ENCODE measurements around the gene SCML2. TPM values are rescaled to one million over a fixed set of nuclear protein-coding genes. Genes with fewer than 3 reads are reported as not detected.

Gene SCML2
- total and polyA plus RNA-seq, 2 experiments from 2014 or later, result 20.3 to 21.5 TPM

- H3K4me1 ChIP-seq (ENCODE audit: insufficient read depth), result peaks cover 4% of the 10 kb centered on the region
- H3K27ac ChIP-seq (ENCODE audit: low read depth), result no peak overlapping the region
- H3K27me3 ChIP-seq (ENCODE audit: insufficient read depth), result no peaks in the 10 kb centered on the region
- Mint-ChIP-seq H3K4me3 (no peak overlapping the region), H3K9me3 (no peaks in the 10 kb centered on the region), H3K4me1 (peaks cover 12% of the 10 kb centered on the region), H3K36me3 (ENCODE audit: low read depth) (no peaks in the 10 kb centered on the region), H3K27me3 (ENCODE audit: insufficient read depth, low read depth, poor library complexity) (no peaks in the 10 kb centered on the region), H3K27ac (no peak overlapping the region)
- H3F3A ChIP-seq (replicated peaks; ENCODE audit: low read depth), result no peaks in the 10 kb centered on the region
- DNase-seq (ENCODE audit: low spot score) (no peak), ATAC-seq (no peak)
- H3K79me2 ChIP-seq (replicated peaks; ENCODE audit: insufficient read depth), result peaks cover 68% of the 10 kb centered on the region
- H3K36me3 ChIP-seq (ENCODE audit: insufficient read depth), result no peaks in the 10 kb centered on the region
- H3K4me3 ChIP-seq, result no peak overlapping the region
- no peak overlapping the region for H2AFZ ChIP-seq
- H3K9me2 ChIP-seq (ENCODE audit: insufficient read depth), result no peaks in the 10 kb centered on the region
- no peaks in the 10 kb centered on the region for H4K20me1 ChIP-seq (replicated peaks; ENCODE audit: insufficient read depth)
- TF ChIP-seq NANOG (IDR thresholded peaks at IDR 0.05; ENCODE audit: borderline replicate concordance), result no peak
- no peak overlapping the region for H3K4me2 ChIP-seq
Measured at GRCh38 chrX:18348047-18348446, 6.4 kb downstream of the SCML2 start.

- Histone ChIP-seq H3K27me3 (ENCODE audit: insufficient read depth) (no peaks in the 10 kb centered on the region), H3K4me1 (ENCODE audit: insufficient read depth) (no peaks in the 10 kb centered on the region), H3K9me2 (ENCODE audit: insufficient read depth) (no peaks in the 10 kb centered on the region), H3K4me3 (no peak overlapping the region), H3F3A (replicated peaks; ENCODE audit: low read depth) (no peaks in the 10 kb centered on the region), H3K27ac (ENCODE audit: low read depth) (no peak overlapping the region), H2AFZ (no peak overlapping the region), H3K79me2 (replicated peaks; ENCODE audit: insufficient read depth) (no peaks in the 10 kb centered on the region), H3K36me3 (ENCODE audit: insufficient read depth) (no peaks in the 10 kb centered on the region; the same call in 1 of the 2 replicates), H3K4me2 (no peak overlapping the region), H4K20me1 (replicated peaks; ENCODE audit: insufficient read depth) (no peaks in the 10 kb centered on the region)
- Mint-ChIP-seq H3K9me3 (peaks cover 10% of the 10 kb centered on the region; the same call in 2 of the 3 replicates), H3K27me3 (ENCODE audit: insufficient read depth, low read depth, poor library complexity) (no peaks in the 10 kb centered on the region), H3K27ac (no peak overlapping the region), H3K4me3 (no peak overlapping the region), H3K4me1 (peaks cover 8% of the 10 kb centered on the region), H3K36me3 (ENCODE audit: low read depth) (peaks cover 41% of the 10 kb centered on the region)
- no peak for DNase-seq (ENCODE audit: low spot score)
- ATAC-seq, result no peak
- TF ChIP-seq, protein P1, sequence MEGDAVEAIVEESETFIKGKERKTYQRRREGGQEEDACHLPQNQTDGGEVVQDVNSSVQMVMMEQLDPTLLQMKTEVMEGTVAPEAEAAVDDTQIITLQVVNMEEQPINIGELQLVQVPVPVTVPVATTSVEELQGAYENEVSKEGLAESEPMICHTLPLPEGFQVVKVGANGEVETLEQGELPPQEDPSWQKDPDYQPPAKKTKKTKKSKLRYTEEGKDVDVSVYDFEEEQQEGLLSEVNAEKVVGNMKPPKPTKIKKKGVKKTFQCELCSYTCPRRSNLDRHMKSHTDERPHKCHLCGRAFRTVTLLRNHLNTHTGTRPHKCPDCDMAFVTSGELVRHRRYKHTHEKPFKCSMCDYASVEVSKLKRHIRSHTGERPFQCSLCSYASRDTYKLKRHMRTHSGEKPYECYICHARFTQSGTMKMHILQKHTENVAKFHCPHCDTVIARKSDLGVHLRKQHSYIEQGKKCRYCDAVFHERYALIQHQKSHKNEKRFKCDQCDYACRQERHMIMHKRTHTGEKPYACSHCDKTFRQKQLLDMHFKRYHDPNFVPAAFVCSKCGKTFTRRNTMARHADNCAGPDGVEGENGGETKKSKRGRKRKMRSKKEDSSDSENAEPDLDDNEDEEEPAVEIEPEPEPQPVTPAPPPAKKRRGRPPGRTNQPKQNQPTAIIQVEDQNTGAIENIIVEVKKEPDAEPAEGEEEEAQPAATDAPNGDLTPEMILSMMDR (conservative IDR thresholded peaks at IDR 0.05; ENCODE audit: low read depth in 2 of 2), result no peak
- TF ChIP-seq EZH2phosphoT487 (IDR thresholded peaks at IDR 0.05; ENCODE audit: unreplicated experiment), result no peak
- TF ChIP-seq EZH2 (IDR thresholded peaks at IDR 0.05; ENCODE audit: low read depth, unreplicated experiment), result no peak
- no peak for TF ChIP-seq POLR2AphosphoS5 (IDR thresholded peaks at IDR 0.05; ENCODE audit: low read depth)
- TF ChIP-seq STAT1 (IDR thresholded peaks at IDR 0.05; ENCODE audit: unreplicated experiment), result no peak
- TF ChIP-seq CREB1 (CRISPR knock-in tag; IDR thresholded peaks at IDR 0.05; ENCODE audit: low read depth), result no peak
- TF ChIP-seq, protein P2, sequence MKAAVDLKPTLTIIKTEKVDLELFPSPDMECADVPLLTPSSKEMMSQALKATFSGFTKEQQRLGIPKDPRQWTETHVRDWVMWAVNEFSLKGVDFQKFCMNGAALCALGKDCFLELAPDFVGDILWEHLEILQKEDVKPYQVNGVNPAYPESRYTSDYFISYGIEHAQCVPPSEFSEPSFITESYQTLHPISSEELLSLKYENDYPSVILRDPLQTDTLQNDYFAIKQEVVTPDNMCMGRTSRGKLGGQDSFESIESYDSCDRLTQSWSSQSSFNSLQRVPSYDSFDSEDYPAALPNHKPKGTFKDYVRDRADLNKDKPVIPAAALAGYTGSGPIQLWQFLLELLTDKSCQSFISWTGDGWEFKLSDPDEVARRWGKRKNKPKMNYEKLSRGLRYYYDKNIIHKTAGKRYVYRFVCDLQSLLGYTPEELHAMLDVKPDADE (IDR thresholded peaks at IDR 0.05), result no peak
- TF ChIP-seq NANOG (IDR thresholded peaks at IDR 0.05; ENCODE audit: borderline replicate concordance), result no peak
- TF ChIP-seq ZNF114 (CRISPR knock-in tag; IDR thresholded peaks at IDR 0.05), result no peak
- TF ChIP-seq REST (IDR thresholded peaks at IDR 0.05; ENCODE audit: unreplicated experiment), result no peak
- no peak for TF ChIP-seq ZNF331 (CRISPR knock-in tag; IDR thresholded peaks at IDR 0.05; ENCODE audit: low read depth)
- no peak for TF ChIP-seq JUNB (IDR thresholded peaks at IDR 0.05; ENCODE audit: unreplicated experiment)
Measured at GRCh38 chrX:18309401-18309800, 45.1 kb downstream of the SCML2 start.
